NCI-H1092 treated with DMSO at 0.1 percent for 48 hours (cell line): ENCODE results near the gene TIMM10B.
A peak's percentile ranks its signal among the peaks of the same experiment; 100 is the strongest.

Experiments
- DNase-seq: peaks from one replicate; lab custom pipeline; 2025; lab: John Stamatoyannopoulos, UW

Gene TIMM10B

GRCh38 chr11:6481012-6481923 is at the start of gene TIMM10B, which contains the start of gene ARFIP2:
Gene TIMM10B (plus strand): TSS chr11:6481501. CDS start chr11:6481517, 16 bp downstream.
Gene ARFIP2 (minus strand): TSS chr11:6481331. CDS start chr11:6480421, 910 bp downstream.
- peak; percentile 97 for DNase-seq

GRCh38 chr11:6431861-6432260 is 49.4 kb upstream of the TIMM10B start:
- DNase-seq, result no peak

- DNase-seq, result no peak
Measured at GRCh38 chr11:6433998-6434660, 47.2 kb upstream of the TIMM10B start.

- DNase-seq, result no peak
Measured at GRCh38 chr11:6437423-6437822, 43.9 kb upstream of the TIMM10B start.

GRCh38 chr11:6437993-6438392 is 43.3 kb upstream of the TIMM10B start:
- DNase-seq, result no peak

GRCh38 chr11:6438979-6439571 is 42.2 kb upstream of the TIMM10B start:
- DNase-seq, result peak; percentile 55

- no peak for DNase-seq
Measured at GRCh38 chr11:6440906-6441358, 40.4 kb upstream of the TIMM10B start, which contains the start of gene HPX. Gene HPX (minus strand): TSS chr11:6440987. CDS start chr11:6440963, 24 bp downstream.

GRCh38 chr11:6442441-6442840 is 38.9 kb upstream of the TIMM10B start:
- DNase-seq, result no peak

GRCh38 chr11:6443269-6444003 is 37.9 kb upstream of the TIMM10B start:
- peak; percentile 26 for DNase-seq

GRCh38 chr11:6448574-6448973 is 32.7 kb upstream of the TIMM10B start:
- DNase-seq, result no peak

GRCh38 chr11:6452219-6452618 is 29.1 kb upstream of the TIMM10B start:
- DNase-seq, result no peak

GRCh38 chr11:6453152-6453551 is 28.1 kb upstream of the TIMM10B start:
- no peak for DNase-seq

GRCh38 chr11:6455070-6455469 is 26.2 kb upstream of the TIMM10B start:
- no peak for DNase-seq

GRCh38 chr11:6456361-6457073 is 24.8 kb upstream of the TIMM10B start:
- DNase-seq, result no peak

GRCh38 chr11:6457581-6458320 is 23.6 kb upstream of the TIMM10B start:
- no peak for DNase-seq

GRCh38 chr11:6458352-6459098 is 22.8 kb upstream of the TIMM10B start:
- DNase-seq, result no peak

GRCh38 chr11:6459099-6459450 is 22.2 kb upstream of the TIMM10B start:
- no peak for DNase-seq

- DNase-seq, result no peak
Measured at GRCh38 chr11:6468712-6469495, 12.4 kb upstream of the TIMM10B start.

GRCh38 chr11:6469599-6469998 is 11.7 kb upstream of the TIMM10B start:
- DNase-seq, result no peak
